Measurements from ENCODE around the gene ARHGAP6. TPM values are rescaled to one million over a fixed set of nuclear protein-coding genes. Genes with fewer than 3 reads are reported as not detected.

Gene ARHGAP6
- total RNA-seq = 20.4 TPM
- 6.0 TPM for polyA plus RNA-seq (ENCODE audit: insufficient read depth, low read depth, low replicate concordance)
- long read RNA-seq, donor 1 = 0 reads
- long read RNA-seq, donor 2 = 0 reads
- long read RNA-seq, donor 3, partial matches to known transcripts = 0 of 1 reads
- long read RNA-seq, donor 3, other reads (novel, unspliced or antisense) = 0 of 1 reads
- long read RNA-seq, donor 4 = 0 reads
- long read RNA-seq, donor 5 = 0 reads
- long read RNA-seq, donor 6 = 0 reads
- long read RNA-seq, donor 7, partial matches to known transcripts = 4 of 25 reads
- long read RNA-seq, donor 7, other reads (novel, unspliced or antisense) = 21 of 25 reads
- long read RNA-seq, donor 8, partial matches to known transcripts = 8 of 8 reads
- long read RNA-seq, donor 8, other reads (novel, unspliced or antisense) = 0 of 8 reads
- long read RNA-seq, donor 9 = 0 reads
- long read RNA-seq, donor 10 = 0 reads

- Histone ChIP-seq H3K9me3 (ENCODE audit: control insufficient read depth in 2 of 3, insufficient read depth in 1 of 3, low read length in 3 of 3) (no peaks in the 10 kb centered on the region), H3K27ac (ENCODE audit: low read depth in 2 of 2, low read length in 2 of 2) (peak within 1 kb of the TSS; percentile 80 to 81), H3K27me3 (ENCODE audit: control insufficient read depth, insufficient read depth, low read length) (no peaks in the 10 kb centered on the region), H3K4me3 (ENCODE audit: low read length in 3 of 3) (peak within 1 kb of the TSS; percentile 50 to 73 (median 68)), H3K9ac (ENCODE audit: low read length in 3 of 3) (peak within 1 kb of the TSS in 1 of 3 donors; percentile 55), H3K4me1 (ENCODE audit: control insufficient read depth in 2 of 3, insufficient read depth in 2 of 3, low read depth in 1 of 3, low read length in 3 of 3) (no peaks in the 10 kb centered on the region), H3K36me3 (ENCODE audit: control insufficient read depth in 2 of 3, insufficient read depth in 3 of 3, low read length in 3 of 3) (no peaks in the 10 kb centered on the region)
- DNase-seq (peak; percentile 65 to 85 (median 69)), FAIRE-seq (no peak)
- intact Hi-C loops (cut with DNase I) = no loop called here
- no peak for TF ChIP-seq CTCF (IDR thresholded peaks at IDR 0.05; ENCODE audit: borderline replicate concordance, extremely low read depth, insufficient read depth)
These were observed at the start of gene ARHGAP6 for GRCh38 chrX:11665168-11666111. Gene ARHGAP6 (minus strand): TSS chrX:11665920. CDS start chrX:11664828, 1,092 bp downstream.

- DNase-seq (peak in 2 of 5 donors; percentile 11 to 14), FAIRE-seq (no peak)
- intact Hi-C loops (cut with DNase I) = no loop called here
- Histone ChIP-seq H3K4me3 (ENCODE audit: low read length in 3 of 3) (no peak overlapping the region), H3K27me3 (ENCODE audit: control insufficient read depth, insufficient read depth, low read length) (no peaks in the 10 kb centered on the region), H3K36me3 (ENCODE audit: control insufficient read depth in 2 of 3, insufficient read depth in 3 of 3, low read length in 3 of 3) (no peaks in the 10 kb centered on the region), H3K4me1 (ENCODE audit: control insufficient read depth in 2 of 3, insufficient read depth in 2 of 3, low read depth in 1 of 3, low read length in 3 of 3) (no peaks in the 10 kb centered on the region), H3K27ac (ENCODE audit: low read depth in 2 of 2, low read length in 2 of 2) (no peak overlapping the region), H3K9me3 (ENCODE audit: control insufficient read depth in 2 of 3, insufficient read depth in 1 of 3, low read length in 3 of 3) (no peaks in the 10 kb centered on the region), H3K9ac (ENCODE audit: low read length in 3 of 3) (no peak overlapping the region)
- TF ChIP-seq CTCF (IDR thresholded peaks at IDR 0.05; ENCODE audit: borderline replicate concordance, extremely low read depth, insufficient read depth) = no peak
These were observed 39.2 kb upstream of the ARHGAP6 start for GRCh38 chrX:11704725-11705495.

GRCh38 chrX:11703855-11704254 is 38.1 kb upstream of the ARHGAP6 start:
- FAIRE-seq = no peak
- Histone ChIP-seq H3K4me3 (ENCODE audit: low read length in 3 of 3) (no peak overlapping the region), H3K27me3 (ENCODE audit: control insufficient read depth, insufficient read depth, low read length) (no peaks in the 10 kb centered on the region), H3K9ac (ENCODE audit: low read length in 3 of 3) (no peak overlapping the region), H3K4me1 (ENCODE audit: control insufficient read depth in 2 of 3, insufficient read depth in 2 of 3, low read depth in 1 of 3, low read length in 3 of 3) (no peaks in the 10 kb centered on the region), H3K27ac (ENCODE audit: low read depth in 2 of 2, low read length in 2 of 2) (no peak overlapping the region), H3K9me3 (ENCODE audit: control insufficient read depth in 2 of 3, insufficient read depth in 1 of 3, low read length in 3 of 3) (no peaks in the 10 kb centered on the region), H3K36me3 (ENCODE audit: control insufficient read depth in 2 of 3, insufficient read depth in 3 of 3, low read length in 3 of 3) (no peaks in the 10 kb centered on the region)
- intact Hi-C loops (cut with DNase I) = no loop called here
- no peak for TF ChIP-seq CTCF (IDR thresholded peaks at IDR 0.05; ENCODE audit: borderline replicate concordance, extremely low read depth, insufficient read depth)
- DNase-seq = no peak

All from kidney (tissue), 22 donors.